Measurements from ENCODE around the gene BAHCC1.

The BAHCC1 gene

GRCh38 chr17:81427173-81428120 is 32.2 kb downstream of the BAHCC1 start:
- peak; percentile 84 for DNase-seq (ENCODE audit: low spot score)

GRCh38 chr17:81428121-81428515 is 32.9 kb downstream of the BAHCC1 start:
- DNase-seq (ENCODE audit: low spot score), result peak; percentile 79

GRCh38 chr17:81428516-81428915 is 33.3 kb downstream of the BAHCC1 start:
- no peak for DNase-seq (ENCODE audit: low spot score)

- peak; percentile 86 for DNase-seq (ENCODE audit: low spot score)
Measured at GRCh38 chr17:81428948-81429774, 33.9 kb downstream of the BAHCC1 start.

- DNase-seq (ENCODE audit: low spot score), result peak; percentile 48
Measured at GRCh38 chr17:81429821-81430551, 34.7 kb downstream of the BAHCC1 start.

GRCh38 chr17:81431545-81432482 is 36.6 kb downstream of the BAHCC1 start:
- no peak for DNase-seq (ENCODE audit: low spot score)

- DNase-seq (ENCODE audit: low spot score), result no peak
Measured at GRCh38 chr17:81432941-81433340, 37.7 kb downstream of the BAHCC1 start.

- DNase-seq (ENCODE audit: low spot score), result no peak
Measured at GRCh38 chr17:81433656-81434055, 38.4 kb downstream of the BAHCC1 start.

- no peak for DNase-seq (ENCODE audit: low spot score)
Measured at GRCh38 chr17:81434072-81434471, 38.8 kb downstream of the BAHCC1 start.

- no peak for DNase-seq (ENCODE audit: low spot score)
Measured at GRCh38 chr17:81434681-81435417, 39.6 kb downstream of the BAHCC1 start.

- no peak for DNase-seq (ENCODE audit: low spot score)
Measured at GRCh38 chr17:81435652-81436293, 40.5 kb downstream of the BAHCC1 start.

GRCh38 chr17:81436294-81436849 is 41.1 kb downstream of the BAHCC1 start:
- DNase-seq (ENCODE audit: low spot score), result no peak

- no peak for DNase-seq (ENCODE audit: low spot score)
Measured at GRCh38 chr17:81437191-81437651, 42.0 kb downstream of the BAHCC1 start.

GRCh38 chr17:81438007-81438659 is 42.9 kb downstream of the BAHCC1 start:
- peak; percentile 59 for DNase-seq (ENCODE audit: low spot score)

- no peak for DNase-seq (ENCODE audit: low spot score)
Measured at GRCh38 chr17:81438688-81439087, 43.4 kb downstream of the BAHCC1 start.

GRCh38 chr17:81440051-81440471 is 44.8 kb downstream of the BAHCC1 start:
- no peak for DNase-seq (ENCODE audit: low spot score)

GRCh38 chr17:81440511-81441244 is 45.4 kb downstream of the BAHCC1 start:
- DNase-seq (ENCODE audit: low spot score), result no peak

- DNase-seq (ENCODE audit: low spot score), result no peak
Measured at GRCh38 chr17:81442791-81443190, 47.5 kb downstream of the BAHCC1 start.
